Keratinocyte (primary cell): ENCODE measurements around the gene EAF2.

Experiments used
- EZH2 ChIP-seq: IDR thresholded peaks from one replicate; pipeline ENCODE4 v1.6.1; 2012; ENCODE audit warnings: inconsistent platforms, mild to moderate bottlenecking, low read length, moderate library complexity
- TF ChIP-seq, protein P1 (sequence below), 3 experiments: IDR thresholded peaks in 1 of 3; conservative IDR thresholded peaks in 1 of 3; optimal IDR thresholded peaks in 1 of 3; 2 replicates in 2 of 3; 3 replicates in 1 of 3; pipeline versions ENCODE3 to v1.5.1; 2011; ENCODE audit warnings: low read length in 3 of 3, mild to moderate bottlenecking in 3 of 3, moderate library complexity in 2 of 3, control low read depth in 1 of 3, inconsistent platforms in 1 of 3; ENCODE audit not compliant: insufficient read depth in 2 of 3; ENCODE audit errors: extremely low read depth in 1 of 3

DNA sequence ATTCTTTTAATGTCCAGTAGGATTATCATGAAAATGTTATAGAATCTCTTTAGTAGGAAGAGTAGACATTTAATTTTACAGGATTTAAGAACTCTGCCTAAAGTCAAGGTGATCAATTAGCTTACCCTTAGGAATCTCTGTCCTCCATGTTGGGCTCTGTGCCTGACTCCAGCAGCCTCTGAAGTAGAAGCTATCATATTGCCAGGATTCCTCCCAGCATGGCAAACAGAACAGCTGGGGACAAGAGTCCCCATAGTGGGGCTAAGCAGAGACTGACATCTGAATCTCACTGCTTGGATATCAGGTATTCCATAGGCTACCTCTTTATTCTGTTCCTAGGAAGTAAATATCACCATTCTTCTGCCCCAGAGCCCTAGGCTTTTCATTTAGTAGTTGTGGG is 60.7 kb downstream of the EAF2 start:
- TF ChIP-seq, protein P1, sequence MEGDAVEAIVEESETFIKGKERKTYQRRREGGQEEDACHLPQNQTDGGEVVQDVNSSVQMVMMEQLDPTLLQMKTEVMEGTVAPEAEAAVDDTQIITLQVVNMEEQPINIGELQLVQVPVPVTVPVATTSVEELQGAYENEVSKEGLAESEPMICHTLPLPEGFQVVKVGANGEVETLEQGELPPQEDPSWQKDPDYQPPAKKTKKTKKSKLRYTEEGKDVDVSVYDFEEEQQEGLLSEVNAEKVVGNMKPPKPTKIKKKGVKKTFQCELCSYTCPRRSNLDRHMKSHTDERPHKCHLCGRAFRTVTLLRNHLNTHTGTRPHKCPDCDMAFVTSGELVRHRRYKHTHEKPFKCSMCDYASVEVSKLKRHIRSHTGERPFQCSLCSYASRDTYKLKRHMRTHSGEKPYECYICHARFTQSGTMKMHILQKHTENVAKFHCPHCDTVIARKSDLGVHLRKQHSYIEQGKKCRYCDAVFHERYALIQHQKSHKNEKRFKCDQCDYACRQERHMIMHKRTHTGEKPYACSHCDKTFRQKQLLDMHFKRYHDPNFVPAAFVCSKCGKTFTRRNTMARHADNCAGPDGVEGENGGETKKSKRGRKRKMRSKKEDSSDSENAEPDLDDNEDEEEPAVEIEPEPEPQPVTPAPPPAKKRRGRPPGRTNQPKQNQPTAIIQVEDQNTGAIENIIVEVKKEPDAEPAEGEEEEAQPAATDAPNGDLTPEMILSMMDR (optimal IDR thresholded peaks at IDR 0.05 in 1 of 3, IDR thresholded peaks at IDR 0.05 in 1 of 3, conservative IDR thresholded peaks at IDR 0.05 in 1 of 3; ENCODE audit: extremely low read depth in 1 of 3, insufficient read depth in 2 of 3, low read length in 3 of 3): no peak
- no peak for TF ChIP-seq EZH2
